DND-41 (cell line): Measurements from ENCODE around the gene CNTFR.
"Not testable (repeated sequence)": the region's sequence is repeated elsewhere in the genome, so short reads cannot be mapped to it uniquely, and the experiment has no call there.

Experiments
- ATAC-seq: fragments of 200-7000 bp; cut with Tn5 transposase; 3 replicates; pipeline ENCODE4 v1.9.1; 2021; ENCODE audit warnings: low read depth; ENCODE audit not compliant: insufficient read depth
- DNase-seq: peaks from one replicate; pipeline ENCODE4 v3.0.0-alpha.2; 2020
- H2AFZ ChIP-seq: 2 replicates; pipeline ENCODE4 v1.6.0; 2012; ENCODE audit warnings: low read depth, low read length
- H3K27ac ChIP-seq: 2 replicates; pipeline ENCODE4 v1.5.1; 2012; ENCODE audit warnings: low read length, inconsistent platforms
- H3K27me3 ChIP-seq: fragments of 200-600 bp; sonication (generic); 2 replicates; pipeline ENCODE4 v1.6.0; 2012; ENCODE audit warnings: low read length, mild to moderate bottlenecking, inconsistent platforms; ENCODE audit not compliant: insufficient read depth, poor library complexity
- H3K36me3 ChIP-seq: 2 replicates; pipeline ENCODE4 v1.5.1; 2012; ENCODE audit warnings: low read length, inconsistent platforms; ENCODE audit not compliant: insufficient read depth
- H3K4me1 ChIP-seq: 2 replicates; pipeline ENCODE4 v1.5.1; 2012; ENCODE audit warnings: mild to moderate bottlenecking, low read length; ENCODE audit not compliant: insufficient read depth
- H3K4me2 ChIP-seq: 2 replicates; pipeline ENCODE4 v1.6.0; 2012; ENCODE audit warnings: mild to moderate bottlenecking, moderate library complexity, low read length, inconsistent platforms; ENCODE audit not compliant: insufficient read depth
- H3K4me3 ChIP-seq, 2 experiments: fragments of 200-600 bp in 1 of 2; shearing (Covaris generic) in 1 of 2; 2 replicates each; pipeline ENCODE4 v1.5.1; 2012 to 2016; ENCODE audit warnings: inconsistent platforms in 2 of 2, low read length in 2 of 2, mild to moderate bottlenecking in 2 of 2, low read depth in 1 of 2, moderate library complexity in 1 of 2
- H3K79me2 ChIP-seq: 2 replicates; pipeline ENCODE4 v1.6.0; 2012; ENCODE audit warnings: low read length, inconsistent platforms; ENCODE audit not compliant: insufficient read depth
- H3K9ac ChIP-seq: 2 replicates; pipeline ENCODE4 v1.6.0; 2012; ENCODE audit warnings: low read depth, mild to moderate bottlenecking, inconsistent platforms, low read length, moderate library complexity
- H3K9me3 ChIP-seq: 2 replicates; pipeline ENCODE4 v1.5.1; 2012; ENCODE audit warnings: low read length, moderate library complexity, mild to moderate bottlenecking, inconsistent platforms; ENCODE audit not compliant: insufficient read depth, severe bottlenecking
- H4K20me1 ChIP-seq: 2 replicates; pipeline ENCODE4 v1.6.0; 2012; ENCODE audit warnings: low read length; ENCODE audit not compliant: insufficient read depth
- EZH2 ChIP-seq: IDR thresholded peaks from 3 replicates; pipeline ENCODE4 v1.6.1; 2012; ENCODE audit warnings: borderline replicate concordance, low read depth, mild to moderate bottlenecking, moderate library complexity, low read length, inconsistent platforms; ENCODE audit not compliant: severe bottlenecking
- TF ChIP-seq, protein P1 (sequence below): IDR thresholded peaks from 2 replicates; pipeline ENCODE4 v1.5.1; 2012; ENCODE audit warnings: borderline replicate concordance, low read length, moderate library complexity, mild to moderate bottlenecking; ENCODE audit not compliant: poor library complexity, severe bottlenecking; ENCODE audit errors: extremely low read depth

CNTFR gene, protein sequence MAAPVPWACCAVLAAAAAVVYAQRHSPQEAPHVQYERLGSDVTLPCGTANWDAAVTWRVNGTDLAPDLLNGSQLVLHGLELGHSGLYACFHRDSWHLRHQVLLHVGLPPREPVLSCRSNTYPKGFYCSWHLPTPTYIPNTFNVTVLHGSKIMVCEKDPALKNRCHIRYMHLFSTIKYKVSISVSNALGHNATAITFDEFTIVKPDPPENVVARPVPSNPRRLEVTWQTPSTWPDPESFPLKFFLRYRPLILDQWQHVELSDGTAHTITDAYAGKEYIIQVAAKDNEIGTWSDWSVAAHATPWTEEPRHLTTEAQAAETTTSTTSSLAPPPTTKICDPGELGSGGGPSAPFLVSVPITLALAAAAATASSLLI

DNA sequence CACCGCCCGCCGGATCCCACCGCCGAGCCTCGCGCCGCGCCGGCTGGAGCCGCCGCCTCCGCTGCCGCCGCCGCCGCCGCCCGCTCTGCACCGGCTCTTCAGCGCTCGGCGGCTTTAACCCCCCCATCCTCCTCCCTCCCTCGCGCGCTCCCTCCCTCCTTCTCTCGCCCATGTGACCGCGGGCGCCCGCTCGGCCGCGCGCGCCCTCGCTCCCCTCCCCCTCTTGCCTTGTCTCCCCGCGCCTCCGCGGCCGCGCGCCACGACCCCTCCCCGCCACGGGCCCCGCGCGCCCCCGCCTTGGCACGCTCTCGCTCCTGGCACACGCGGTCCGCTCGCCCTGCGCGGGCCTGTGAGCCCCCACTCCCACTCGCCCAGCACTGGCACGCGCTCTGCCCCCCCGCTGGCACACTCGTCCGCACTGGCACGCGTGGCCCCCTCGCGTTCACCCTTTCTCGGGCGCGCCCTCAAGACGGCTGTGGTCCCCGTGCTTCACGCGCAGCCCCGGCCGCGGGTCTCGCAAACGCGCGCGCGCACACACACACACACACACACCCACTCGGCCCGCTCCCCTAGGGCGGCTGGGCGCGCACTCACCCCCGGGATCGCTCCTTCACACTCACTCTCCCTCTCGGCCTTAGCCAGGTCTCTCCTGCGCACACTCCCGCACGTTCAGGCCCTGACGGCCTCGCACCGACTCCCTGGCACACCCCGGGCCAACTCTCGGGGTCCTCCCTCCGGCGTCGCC, at the start of gene CNTFR:
TSS of gene CNTFR (minus strand) at position 89 of the 745 bp plus-strand sequence. CDS start 20,743 bp downstream, outside the sequence.
- TF ChIP-seq, protein P1, sequence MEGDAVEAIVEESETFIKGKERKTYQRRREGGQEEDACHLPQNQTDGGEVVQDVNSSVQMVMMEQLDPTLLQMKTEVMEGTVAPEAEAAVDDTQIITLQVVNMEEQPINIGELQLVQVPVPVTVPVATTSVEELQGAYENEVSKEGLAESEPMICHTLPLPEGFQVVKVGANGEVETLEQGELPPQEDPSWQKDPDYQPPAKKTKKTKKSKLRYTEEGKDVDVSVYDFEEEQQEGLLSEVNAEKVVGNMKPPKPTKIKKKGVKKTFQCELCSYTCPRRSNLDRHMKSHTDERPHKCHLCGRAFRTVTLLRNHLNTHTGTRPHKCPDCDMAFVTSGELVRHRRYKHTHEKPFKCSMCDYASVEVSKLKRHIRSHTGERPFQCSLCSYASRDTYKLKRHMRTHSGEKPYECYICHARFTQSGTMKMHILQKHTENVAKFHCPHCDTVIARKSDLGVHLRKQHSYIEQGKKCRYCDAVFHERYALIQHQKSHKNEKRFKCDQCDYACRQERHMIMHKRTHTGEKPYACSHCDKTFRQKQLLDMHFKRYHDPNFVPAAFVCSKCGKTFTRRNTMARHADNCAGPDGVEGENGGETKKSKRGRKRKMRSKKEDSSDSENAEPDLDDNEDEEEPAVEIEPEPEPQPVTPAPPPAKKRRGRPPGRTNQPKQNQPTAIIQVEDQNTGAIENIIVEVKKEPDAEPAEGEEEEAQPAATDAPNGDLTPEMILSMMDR: no peak
- no peak for TF ChIP-seq EZH2

DNA sequence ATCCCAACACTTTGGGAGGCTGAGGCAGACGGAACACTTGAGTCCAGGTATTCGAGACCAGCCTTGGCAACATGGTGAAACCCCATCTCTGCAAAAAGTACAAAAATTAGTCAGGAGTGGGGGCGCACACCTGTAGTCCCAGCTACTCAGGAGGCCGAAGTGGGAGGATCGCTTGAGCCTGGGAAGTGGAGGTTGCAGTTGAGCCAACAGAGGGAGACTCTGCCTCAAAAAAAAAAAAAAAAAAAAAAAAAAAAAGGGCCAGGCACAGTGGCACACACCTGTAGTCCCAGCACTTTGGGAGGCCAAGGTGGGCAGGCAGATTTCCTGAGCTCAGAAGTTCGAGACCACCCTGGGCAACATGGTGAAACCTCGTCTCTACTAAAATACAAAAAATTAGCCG, 49.8 kb upstream of the CNTFR start:
- not testable (repeated sequence) for H3K27me3 ChIP-seq, H3K27ac ChIP-seq, H3K4me2 ChIP-seq, ATAC-seq, H3K9me3 ChIP-seq, H3K9ac ChIP-seq, H2AFZ ChIP-seq, H3K4me3 ChIP-seq, DNase-seq
- Histone ChIP-seq H4K20me1 (peaks cover 13% of the 10 kb centered on the region), H3K36me3 (peaks cover 15% of the 10 kb centered on the region), H3K4me1 (peaks cover 33% of the 10 kb centered on the region), H3K79me2 (peaks cover 25% of the 10 kb centered on the region)

More for the DNA sequence above, at the start of gene CNTFR:
- peaks cover 41% of the 10 kb centered on the region for H3K27me3 ChIP-seq
- no peak for DNase-seq
- no peaks in the 10 kb centered on the region for H3K9me3 ChIP-seq
- no peaks in the 10 kb centered on the region for H4K20me1 ChIP-seq
- H3K4me2 ChIP-seq: no peak within 1 kb of the TSS
- H3K79me2 ChIP-seq: no peaks in the 10 kb centered on the region
- no peak within 1 kb of the TSS for H3K27ac ChIP-seq
- H2AFZ ChIP-seq: no peak within 1 kb of the TSS
- H3K9ac ChIP-seq: no peak within 1 kb of the TSS
- no peaks in the 10 kb centered on the region for H3K4me1 ChIP-seq
- no peak within 1 kb of the TSS for H3K4me3 ChIP-seq
- H3K36me3 ChIP-seq: no peaks in the 10 kb centered on the region
- ATAC-seq: no peak

DNA sequence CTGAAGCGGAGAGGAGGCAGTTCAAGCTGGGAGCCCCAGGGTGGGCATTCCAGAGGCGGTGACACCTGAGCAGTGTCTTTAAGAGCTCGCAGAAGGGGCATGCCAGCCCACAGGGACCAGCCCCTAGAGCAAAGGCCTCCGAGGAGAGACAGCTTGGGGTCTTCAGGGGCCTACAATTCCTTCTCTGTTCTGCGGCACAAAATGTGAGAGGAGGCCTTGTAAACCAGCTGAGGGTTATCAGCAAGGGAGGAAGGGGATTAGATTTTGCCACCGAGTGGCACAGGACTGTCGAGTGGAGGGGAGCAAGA, 48.6 kb upstream of the CNTFR start:
- H3K9me3 ChIP-seq: no peaks in the 10 kb centered on the region
- peak overlapping the region; percentile 87 for H3K4me2 ChIP-seq
- peak overlapping the region; percentile 76 for H3K27ac ChIP-seq
- H2AFZ ChIP-seq: peak overlapping the region; percentile 87
- peaks cover 33% of the 10 kb centered on the region for H3K4me1 ChIP-seq
- TF ChIP-seq, protein P1: no peak
- TF ChIP-seq EZH2: no peak
- no peak for ATAC-seq
- H4K20me1 ChIP-seq: peaks cover 16% of the 10 kb centered on the region
- no peak for DNase-seq
- H3K36me3 ChIP-seq: peaks cover 15% of the 10 kb centered on the region
- H3K79me2 ChIP-seq: peaks cover 25% of the 10 kb centered on the region
- H3K4me3 ChIP-seq: peak overlapping the region; percentile 50 to 69; a peak in 3 of 4 replicates
- H3K9ac ChIP-seq: peak overlapping the region; percentile 88
- no peaks in the 10 kb centered on the region for H3K27me3 ChIP-seq
